ENCODE data around the gene TMEM156.

The TMEM156 gene

GRCh38 chr4:39032218-39033085 is at the start of gene TMEM156:
TSS of gene TMEM156 (minus strand) at chr4:39032409. CDS start at chr4:39032313, 96 bp downstream.
- DNase-seq = peak in 1 of 2 donors; percentile 21

- no peak for DNase-seq
Measured at GRCh38 chr4:39078829-39079228, 46.6 kb upstream of the TMEM156 start.

GRCh38 chr4:39068907-39069306 is 36.7 kb upstream of the TMEM156 start:
- DNase-seq = no peak

- no peak for DNase-seq
Measured at GRCh38 chr4:39067451-39067850, 35.2 kb upstream of the TMEM156 start.

GRCh38 chr4:39067031-39067430 is 34.8 kb upstream of the TMEM156 start:
- no peak for DNase-seq

- DNase-seq = no peak
Measured at GRCh38 chr4:39066371-39066770, 34.2 kb upstream of the TMEM156 start.

GRCh38 chr4:39063430-39063829 is 31.2 kb upstream of the TMEM156 start:
- DNase-seq = no peak

GRCh38 chr4:39062770-39063097 is 30.5 kb upstream of the TMEM156 start:
- no peak for DNase-seq

GRCh38 chr4:39062094-39062769 is 30.0 kb upstream of the TMEM156 start, which contains the start of gene KLHL5:
TSS of gene KLHL5 (plus strand) at chr4:39062232. CDS start at chr4:39062653, 421 bp downstream.
- DNase-seq = no peak

GRCh38 chr4:39061457-39061856 is 29.2 kb upstream of the TMEM156 start:
- DNase-seq = no peak

GRCh38 chr4:39056023-39056422 is 23.8 kb upstream of the TMEM156 start:
- DNase-seq = no peak

- no peak for DNase-seq
Measured at GRCh38 chr4:39054497-39054896, 22.3 kb upstream of the TMEM156 start.

GRCh38 chr4:39053983-39054382 is 21.8 kb upstream of the TMEM156 start:
- DNase-seq = no peak

- no peak for DNase-seq
Measured at GRCh38 chr4:39051492-39051891, 19.3 kb upstream of the TMEM156 start.

GRCh38 chr4:39050590-39050989 is 18.4 kb upstream of the TMEM156 start:
- DNase-seq = no peak

- no peak for DNase-seq
Measured at GRCh38 chr4:39048311-39048710, 16.1 kb upstream of the TMEM156 start.

GRCh38 chr4:39047681-39048080 is 15.5 kb upstream of the TMEM156 start:
- no peak for DNase-seq

- DNase-seq = no peak
Measured at GRCh38 chr4:39046249-39046648, 14.0 kb upstream of the TMEM156 start.

- DNase-seq = no peak
Measured at GRCh38 chr4:39045827-39046221, 13.6 kb upstream of the TMEM156 start.

- peak; percentile 14 to 30 for DNase-seq
Measured at GRCh38 chr4:39044956-39045826, 13.0 kb upstream of the TMEM156 start.

GRCh38 chr4:39044364-39044955 is 12.3 kb upstream of the TMEM156 start:
- peak; percentile 94 to 96 for DNase-seq

- no peak for DNase-seq
Measured at GRCh38 chr4:39043861-39044363, 11.7 kb upstream of the TMEM156 start.

Data from stimulated activated CD4-positive, alpha-beta T cell treated with anti-CD3 and anti-CD28 coated beads, Interleukin-2, amount 100 ng/mL, for 48 hours (primary cell).